ENCODE data around the gene METTL17.

- no peak for TF ChIP-seq POLR2A (IDR thresholded peaks at IDR 0.05)
- TF ChIP-seq, protein P1, sequence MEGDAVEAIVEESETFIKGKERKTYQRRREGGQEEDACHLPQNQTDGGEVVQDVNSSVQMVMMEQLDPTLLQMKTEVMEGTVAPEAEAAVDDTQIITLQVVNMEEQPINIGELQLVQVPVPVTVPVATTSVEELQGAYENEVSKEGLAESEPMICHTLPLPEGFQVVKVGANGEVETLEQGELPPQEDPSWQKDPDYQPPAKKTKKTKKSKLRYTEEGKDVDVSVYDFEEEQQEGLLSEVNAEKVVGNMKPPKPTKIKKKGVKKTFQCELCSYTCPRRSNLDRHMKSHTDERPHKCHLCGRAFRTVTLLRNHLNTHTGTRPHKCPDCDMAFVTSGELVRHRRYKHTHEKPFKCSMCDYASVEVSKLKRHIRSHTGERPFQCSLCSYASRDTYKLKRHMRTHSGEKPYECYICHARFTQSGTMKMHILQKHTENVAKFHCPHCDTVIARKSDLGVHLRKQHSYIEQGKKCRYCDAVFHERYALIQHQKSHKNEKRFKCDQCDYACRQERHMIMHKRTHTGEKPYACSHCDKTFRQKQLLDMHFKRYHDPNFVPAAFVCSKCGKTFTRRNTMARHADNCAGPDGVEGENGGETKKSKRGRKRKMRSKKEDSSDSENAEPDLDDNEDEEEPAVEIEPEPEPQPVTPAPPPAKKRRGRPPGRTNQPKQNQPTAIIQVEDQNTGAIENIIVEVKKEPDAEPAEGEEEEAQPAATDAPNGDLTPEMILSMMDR (IDR thresholded peaks at IDR 0.05) = no peak
Observed at GRCh38 chr14:20976291-20976690, 13.5 kb upstream of the METTL17 start.
